Mammary epithelial cell (primary cell): ENCODE measurements around the gene RIC8B.

Source experiments
- EZH2 ChIP-seq: IDR thresholded peaks from 2 replicates; pipeline ENCODE4 v1.6.1; 2012; ENCODE audit warnings: low read length, inconsistent platforms, borderline replicate concordance
- TF ChIP-seq, protein P1 (sequence below), 2 donors: IDR thresholded peaks in 1 of 2; conservative IDR thresholded peaks in 1 of 2; 2 replicates each; pipeline ENCODE4 v1.5.1; 2011 to 2012; ENCODE audit warnings: inconsistent platforms in 2 of 2, low read length in 2 of 2, mild to moderate bottlenecking in 2 of 2, control low read depth in 1 of 2, low read depth in 1 of 2; ENCODE audit not compliant: insufficient read depth in 1 of 2; ENCODE audit errors: extremely low read depth in 1 of 2

DNA sequence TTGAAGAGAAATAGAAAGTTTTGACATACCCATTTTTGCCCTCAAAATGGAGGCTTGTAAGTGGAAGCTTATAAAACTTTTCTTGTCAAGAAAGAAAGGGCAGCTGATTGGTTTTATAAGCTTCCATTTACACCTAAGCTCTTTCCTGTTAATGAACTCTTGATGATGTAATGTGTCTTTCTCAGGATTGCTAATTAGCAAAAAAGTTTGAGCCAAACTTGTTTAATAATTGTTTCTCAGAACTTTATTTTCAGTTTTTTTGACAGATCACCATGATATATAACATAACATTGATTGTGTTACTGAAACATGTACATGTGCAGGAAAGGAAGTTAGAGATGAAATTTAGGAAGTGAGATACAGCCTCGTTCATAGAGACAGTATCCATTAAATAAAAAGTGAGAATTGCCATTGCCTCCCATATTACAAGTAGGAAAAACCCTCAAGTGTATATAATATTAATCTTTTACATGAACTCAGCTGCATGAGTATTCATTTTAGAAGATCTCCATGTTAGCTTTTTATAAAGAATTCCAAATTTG lies 26.8 kb downstream of the RIC8B start:
- TF ChIP-seq, protein P1, sequence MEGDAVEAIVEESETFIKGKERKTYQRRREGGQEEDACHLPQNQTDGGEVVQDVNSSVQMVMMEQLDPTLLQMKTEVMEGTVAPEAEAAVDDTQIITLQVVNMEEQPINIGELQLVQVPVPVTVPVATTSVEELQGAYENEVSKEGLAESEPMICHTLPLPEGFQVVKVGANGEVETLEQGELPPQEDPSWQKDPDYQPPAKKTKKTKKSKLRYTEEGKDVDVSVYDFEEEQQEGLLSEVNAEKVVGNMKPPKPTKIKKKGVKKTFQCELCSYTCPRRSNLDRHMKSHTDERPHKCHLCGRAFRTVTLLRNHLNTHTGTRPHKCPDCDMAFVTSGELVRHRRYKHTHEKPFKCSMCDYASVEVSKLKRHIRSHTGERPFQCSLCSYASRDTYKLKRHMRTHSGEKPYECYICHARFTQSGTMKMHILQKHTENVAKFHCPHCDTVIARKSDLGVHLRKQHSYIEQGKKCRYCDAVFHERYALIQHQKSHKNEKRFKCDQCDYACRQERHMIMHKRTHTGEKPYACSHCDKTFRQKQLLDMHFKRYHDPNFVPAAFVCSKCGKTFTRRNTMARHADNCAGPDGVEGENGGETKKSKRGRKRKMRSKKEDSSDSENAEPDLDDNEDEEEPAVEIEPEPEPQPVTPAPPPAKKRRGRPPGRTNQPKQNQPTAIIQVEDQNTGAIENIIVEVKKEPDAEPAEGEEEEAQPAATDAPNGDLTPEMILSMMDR (conservative IDR thresholded peaks at IDR 0.05 in 1 of 2, IDR thresholded peaks at IDR 0.05 in 1 of 2; ENCODE audit: extremely low read depth in 1 of 2, insufficient read depth in 1 of 2, low read depth in 1 of 2, low read length in 2 of 2), result no peak
- no peak for TF ChIP-seq EZH2
